Lower leg skin (tissue), 3 donors: Measurements from ENCODE around the gene LMNTD1.

Experiments used
- CTCF ChIP-seq, 3 donors: fragments of 450-650 bp; IDR thresholded peaks; one replicate each; pipeline ENCODE4 v1.5.1; 2016; ENCODE audit warnings: antibody characterized with exemption in 3 of 3, mild to moderate bottlenecking in 3 of 3, moderate library complexity in 2 of 3
- POLR2A ChIP-seq, 2 donors: fragments of 450-650 bp; IDR thresholded peaks; one replicate each; pipeline ENCODE4 v1.6.1; 2016 to 2017; ENCODE audit warnings: antibody characterized with exemption in 2 of 2, mild to moderate bottlenecking in 1 of 2, moderate library complexity in 1 of 2

- TF ChIP-seq POLR2A (IDR thresholded peaks at IDR 0.05), result no peak
- no peak for TF ChIP-seq CTCF (IDR thresholded peaks at IDR 0.05)
Observed at GRCh38 chr12:25549120-25549519, 4.0 kb downstream of the LMNTD1 start.
